Posterior vena cava (tissue), 2 donors: ENCODE results near the gene PCDHA7. TPM values are rescaled to one million over a fixed set of nuclear protein-coding genes. Genes with fewer than 3 reads are reported as not detected.
A peak's percentile ranks its signal among the peaks of the same experiment; 100 is the strongest.

Source experiments
- DNase-seq: peaks from one replicate; pipeline ENCODE4 v3.0.0-alpha.2; 2020; ENCODE audit warnings: low spot score
- intact Hi-C, 2 donors: fragments of 100-400 bp; cut with DNase I; formaldehyde crosslinking; loops; one replicate each; pipeline versions ENCODE4 v1.14.1 to v1.14.2; 2022 to 2023
- total RNA-seq, 2 donors: library from RNA; stranded (reverse); fragmentation: NEBNext Ultra II Directional; extraction: Animal tissue kit (Norgen Biotek cat#: 25700); gene quantifications; one replicate each; pipeline ENCODE4 v1.2.1, GENCODE V29; 2021
- donor health status: DM: yes; HTN: yes; CAD: no.
- donor health status: DM: yes; HTN: yes; CAD: no.

Gene PCDHA7
- total RNA-seq, 2 donors from 2014 or later, result 0.19 TPM; not detected in 1

- DNase-seq, result peak; percentile 78
- intact Hi-C loops, result no loop called here
Measured at GRCh38 chr5:140883927-140884697, 50.0 kb downstream of the PCDHA7 start.

Other genes starting within 250 kb of the PCDHA7 start
- gene CD14, start 201.1 kb upstream of the PCDHA7 start, total RNA-seq, result 10 to 100 TPM; 64.6 to 68.8 TPM
- 10 to 100 TPM in 1 of 2 donors, 1 to 10 TPM in 1; 6.6 to 11.2 TPM for gene TMCO6, start 194.8 kb upstream of the PCDHA7 start, total RNA-seq
- 10 to 100 TPM; 37.4 to 45.9 TPM for gene NDUFA2, start 186.6 kb upstream of the PCDHA7 start, total RNA-seq
- gene IK, start 186.4 kb upstream of the PCDHA7 start, total RNA-seq, result 10 to 100 TPM; 63.1 to 70.3 TPM
- gene WDR55, start 169.4 kb upstream of the PCDHA7 start, total RNA-seq, result 10 to 100 TPM; 13.0 to 14.9 TPM
- gene DND1, start 160.7 kb upstream of the PCDHA7 start, total RNA-seq, result under 1 TPM; 0.52 to 0.56 TPM
- 10 to 100 TPM; 38.0 to 48.2 TPM for gene HARS1, start 142.9 kb upstream of the PCDHA7 start, total RNA-seq
- gene HARS2, start 142.8 kb upstream of the PCDHA7 start, total RNA-seq, result 10 to 100 TPM; 16.8 to 19.2 TPM
- gene ZMAT2, start 133.8 kb upstream of the PCDHA7 start, total RNA-seq, result 10 to 100 TPM; 31.8 to 34.9 TPM
- not detected for gene PCDHA1, start 48.1 kb upstream of the PCDHA7 start, total RNA-seq
- gene PCDHA2, start 39.4 kb upstream of the PCDHA7 start, total RNA-seq, result under 1 TPM in 1 of 2 donors, not detected in 1; 0.14 TPM
- under 1 TPM; 0.19 to 0.23 TPM for gene PCDHA3, start 33.2 kb upstream of the PCDHA7 start, total RNA-seq
- gene PCDHA4, start 27.2 kb upstream of the PCDHA7 start, total RNA-seq, result under 1 TPM; 0.32 to 0.48 TPM
- gene PCDHA5, start 12.7 kb upstream of the PCDHA7 start, total RNA-seq, result under 1 TPM; 0.14 TPM
- gene PCDHA6, start 6.3 kb upstream of the PCDHA7 start, total RNA-seq, result under 1 TPM; 0.14 to 0.23 TPM
- gene PCDHA8, start 6.9 kb downstream of the PCDHA7 start, total RNA-seq, result not detected
- gene PCDHA9, start 14.1 kb downstream of the PCDHA7 start, total RNA-seq, result under 1 TPM; 0.14 TPM
- gene PCDHA10, start 21.6 kb downstream of the PCDHA7 start, total RNA-seq, result under 1 TPM; 0.52 to 0.60 TPM
- gene PCDHA11, start 34.7 kb downstream of the PCDHA7 start, total RNA-seq, result under 1 TPM; 0.14 TPM
- gene PCDHA12, start 41.0 kb downstream of the PCDHA7 start, total RNA-seq, result under 1 TPM in 1 of 2 donors, not detected in 1; 0.24 TPM
- gene PCDHA13, start 47.9 kb downstream of the PCDHA7 start, total RNA-seq, result under 1 TPM in 1 of 2 donors, not detected in 1; 0.05 TPM
- gene PCDHAC1, start 92.0 kb downstream of the PCDHA7 start, total RNA-seq, result under 1 TPM; 0.14 to 0.24 TPM
- under 1 TPM; 0.32 to 0.33 TPM for gene PCDHAC2, start 132.2 kb downstream of the PCDHA7 start, total RNA-seq
- not detected for gene PCDHB1, start 217.1 kb downstream of the PCDHA7 start, total RNA-seq